Right lobe of liver (tissue), 6 donors: ENCODE results near the gene LTC4S. TPM values are rescaled to one million over a fixed set of nuclear protein-coding genes. Genes with fewer than 3 reads are reported as not detected.

Experiments
- ATAC-seq, 4 donors: fragments of 200-7000 bp; cut with Tn5 transposase; one replicate each; pipeline ENCODE4 v1.9.1; 2020; ENCODE audit warnings: mild to moderate bottlenecking in 4 of 4, moderate library complexity in 4 of 4
- DNase-seq, 3 donors: peaks; one replicate each; pipeline ENCODE4 v3.0.0-alpha.2; 2020
- H3K27ac ChIP-seq, 3 donors: fragments of 200-600 bp; one replicate each; pipeline ENCODE4 v1.8.0; 2022
- H3K27me3 ChIP-seq, 2 donors: fragments of 200-600 bp; one replicate each; pipeline ENCODE4 v1.8.0; 2022
- H3K36me3 ChIP-seq, 4 donors: fragments of 200-600 bp; sonication (generic) in 1 of 4; one replicate each; pipeline versions ENCODE4 v1.5.1 to v1.8.0; 2017 to 2022; ENCODE audit warnings: control low read depth in 1 of 4
- H3K4me1 ChIP-seq, 4 donors: fragments of 200-600 bp; sonication (generic) in 1 of 4; one replicate each; pipeline versions ENCODE4 v1.5.1 to v1.8.0; 2017 to 2022; ENCODE audit warnings: control low read depth in 1 of 4
- H3K4me3 ChIP-seq, 3 donors: fragments of 200-600 bp; one replicate each; pipeline ENCODE4 v1.8.0; 2022
- H3K9me3 ChIP-seq, 4 donors: fragments of 200-600 bp; sonication (generic) in 1 of 4; one replicate each; pipeline versions ENCODE4 v1.5.1 to v1.8.0; 2017 to 2022; ENCODE audit warnings: control low read depth in 1 of 4
- CTCF ChIP-seq, 4 donors: fragments of 200-600 bp in 3 of 4; fragments of 450-650 bp in 1 of 4; IDR thresholded peaks; one replicate each; pipeline versions ENCODE4 v1.5.1 to v1.8.0; 2016 to 2022; ENCODE audit warnings: antibody characterized with exemption in 4 of 4, mild to moderate bottlenecking in 2 of 4
- POLR2A ChIP-seq: fragments of 450-650 bp; IDR thresholded peaks from one replicate; pipeline ENCODE4 v1.6.1; 2017; ENCODE audit warnings: antibody characterized with exemption, mild to moderate bottlenecking
- WGBS: methylation state at CpG from one replicate; pipeline ENCODE4 v1.1.6; 2018; ENCODE audit warnings: low coverage, low lambda C conversion rate; ENCODE audit not compliant: insufficient coverage; ENCODE audit errors: missing lambda C conversion rate; 5-methylcytosine and 5-hydroxymethylcytosine counted together
- intact Hi-C, 2 donors: fragments of 100-400 bp; cut with DNase I; formaldehyde crosslinking; loops; one replicate each; pipeline versions ENCODE4 v1.11.2 to v1.14.1; 2022
- total RNA-seq, 6 experiments: library from RNA; depleted of rRNA in 2 of 6; stranded (reverse); fragments of >200 nt in 2 of 6; fragmentation: NEBNext Ultra II Directional in 3 of 6; extraction: Animal tissue kit (Norgen Biotek cat#: 25700) in 3 of 6; gene quantifications; one replicate each; pipeline versions ENCODE4 v1.1.0 to v1.2.4, GENCODE V29; 2016 to 2023
- donor health status: DM: no; HTN: yes; CAD: no.
- donor health status: DM: no; HTN: no; CAD: no.
- donor health status: DM: no; HTN: no; CAD: no.
- donor health status: DM: no; HTN: yes; CAD: no.
- donor health status: DM: no; HTN: yes; CAD: no.

Gene LTC4S
- total RNA-seq, 6 experiments from 2014 or later, result 0.73 to 1.7 (median 1.4) TPM; not detected in 1

DNA sequence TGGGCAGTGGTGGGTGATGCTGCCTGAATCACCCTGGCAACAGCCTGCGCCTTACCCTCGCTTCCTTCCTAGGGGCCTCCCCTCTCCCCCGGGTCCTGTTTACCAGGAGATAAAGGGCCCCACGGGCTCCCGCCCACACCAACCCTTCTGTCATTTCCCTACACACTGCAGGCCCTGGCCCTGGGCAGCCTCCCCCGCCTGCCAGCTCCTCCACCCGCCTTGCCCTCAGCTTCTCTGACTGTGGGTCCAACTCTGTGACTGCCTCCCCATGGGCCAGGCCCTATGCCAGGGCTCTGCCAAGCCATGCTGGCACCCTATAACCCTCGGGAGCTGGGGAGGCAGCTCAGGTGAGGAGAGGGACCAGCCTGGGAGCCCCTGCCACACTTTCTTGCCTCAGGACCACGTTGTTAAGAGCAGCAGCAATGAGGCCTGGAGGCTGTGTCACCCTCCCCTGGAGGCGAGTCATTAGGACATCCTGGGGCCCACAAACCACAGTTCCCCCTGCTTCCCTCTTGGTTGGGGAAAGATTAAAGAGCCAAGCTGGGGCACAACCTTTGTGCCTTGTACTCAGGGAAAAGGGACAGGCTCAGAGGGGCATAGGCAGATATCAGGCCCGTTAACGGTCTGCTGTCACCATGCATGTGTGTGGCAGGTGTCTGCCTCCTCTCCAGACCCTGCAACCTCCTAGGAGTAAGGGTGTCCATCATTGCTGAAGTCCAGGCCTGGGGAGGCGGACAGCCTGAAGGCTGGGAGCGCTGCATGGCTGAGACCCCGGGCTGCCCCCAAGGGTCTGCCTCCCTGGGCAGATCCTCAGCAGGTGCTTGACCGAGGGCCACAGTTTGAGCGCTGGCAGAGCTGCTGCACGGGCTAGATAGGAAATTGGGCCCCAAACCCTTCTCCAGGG, 10.1 kb downstream of the LTC4S start:
- Histone ChIP-seq H3K27ac (peak overlapping the region; percentile 75 to 95 (median 84)), H3K36me3 (peaks cover 0 to 28% (median 10%) of the 10 kb centered on the region in 4 donors), H3K4me3 (peak overlapping the region; percentile 87 to 91 (median 89)), H3K9me3 (no peaks in the 10 kb centered on the region), H3K4me1 (peaks cover 0 to 45% (median 15%) of the 10 kb centered on the region in 4 donors), H3K27me3 (no peaks in the 10 kb centered on the region)
- ATAC-seq, result peak; percentile 2 to 20 (median 11)
- 11% methylated on average over 10 of the region's 18 CpGs for WGBS
- TF ChIP-seq CTCF (IDR thresholded peaks at IDR 0.05), result no peak
- no peak for TF ChIP-seq POLR2A
- DNase-seq, result peak; percentile 65 to 72 (median 70)
- intact Hi-C loops, result no loop called here

- H3K27me3 ChIP-seq, result no peaks in the 10 kb centered on the region
- ATAC-seq (no peak), DNase-seq (peak in 1 of 3 donors; percentile 44)
- intact Hi-C loops, result no loop called here
- H3K36me3 ChIP-seq, result peaks cover 0 to 22% (median 6%) of the 10 kb centered on the region in 4 donors
- TF ChIP-seq CTCF (IDR thresholded peaks at IDR 0.05) (no peak), POLR2A (no peak)
- peaks cover 0 to 45% (median 15%) of the 10 kb centered on the region in 4 donors for H3K4me1 ChIP-seq
- WGBS, result 43% methylated on average over 7 of the region's 8 CpGs
- peak overlapping the region; percentile 87 to 91 (median 89) for H3K4me3 ChIP-seq
- H3K9me3 ChIP-seq, result no peaks in the 10 kb centered on the region
- peak overlapping the region; percentile 84 to 97 (median 95) for H3K27ac ChIP-seq
Measured at GRCh38 chr5:179804555-179804947, 10.8 kb downstream of the LTC4S start.

GRCh38 chr5:179805070-179805528, 11.3 kb downstream of the LTC4S start:
- DNase-seq, result peak; percentile 72 to 91 (median 90)
- Histone ChIP-seq H3K4me3 (peak overlapping the region; percentile 87 to 91 (median 89)), H3K9me3 (no peaks in the 10 kb centered on the region), H3K27me3 (no peaks in the 10 kb centered on the region), H3K4me1 (peaks cover 0 to 45% (median 15%) of the 10 kb centered on the region in 4 donors), H3K36me3 (peaks cover 0 to 16% (median 1%) of the 10 kb centered on the region in 4 donors), H3K27ac (peak overlapping the region; percentile 84 to 97 (median 95))
- 7% methylated on average over 4 of the region's 9 CpGs for WGBS
- TF ChIP-seq POLR2A (peak; percentile 78), CTCF (IDR thresholded peaks at IDR 0.05) (no peak)
- intact Hi-C loops, result no loop called here
- peak; percentile 33 to 59 (median 50) for ATAC-seq

GRCh38 chr5:179805529-179806249, 11.9 kb downstream of the LTC4S start:
- no peaks in the 10 kb centered on the region for H3K9me3 ChIP-seq
- no peaks in the 10 kb centered on the region for H3K27me3 ChIP-seq
- intact Hi-C loops, result no loop called here
- TF ChIP-seq CTCF (IDR thresholded peaks at IDR 0.05) (no peak), POLR2A (no peak)
- peaks cover 0 to 45% (median 15%) of the 10 kb centered on the region in 4 donors for H3K4me1 ChIP-seq
- WGBS, result 0% methylated on average over 13 of the region's 65 CpGs
- DNase-seq (peak in 2 of 3 donors; percentile 60 to 75), ATAC-seq (peak in 3 of 4 donors; percentile 1 to 17 (median 2))
- peak overlapping the region; percentile 84 to 97 (median 95) for H3K27ac ChIP-seq
- peaks cover 0 to 10% (median 0%) of the 10 kb centered on the region in 4 donors for H3K36me3 ChIP-seq
- H3K4me3 ChIP-seq, result peak overlapping the region; percentile 87 to 91 (median 89)
